GM19468 (cell line): Measurements from ENCODE around the gene TGFA.

ENCODE experiments used
- ATAC-seq: cut with Tn5 transposase; IDR thresholded peaks from one replicate; pipeline ENCODE4 v1.9.1; 2021; ENCODE audit warnings: mild to moderate bottlenecking, moderate library complexity, moderate number of reproducible peaks; ENCODE audit not compliant: unreplicated experiment; ENCODE audit errors: extremely low read depth

TGFA gene

DNA sequence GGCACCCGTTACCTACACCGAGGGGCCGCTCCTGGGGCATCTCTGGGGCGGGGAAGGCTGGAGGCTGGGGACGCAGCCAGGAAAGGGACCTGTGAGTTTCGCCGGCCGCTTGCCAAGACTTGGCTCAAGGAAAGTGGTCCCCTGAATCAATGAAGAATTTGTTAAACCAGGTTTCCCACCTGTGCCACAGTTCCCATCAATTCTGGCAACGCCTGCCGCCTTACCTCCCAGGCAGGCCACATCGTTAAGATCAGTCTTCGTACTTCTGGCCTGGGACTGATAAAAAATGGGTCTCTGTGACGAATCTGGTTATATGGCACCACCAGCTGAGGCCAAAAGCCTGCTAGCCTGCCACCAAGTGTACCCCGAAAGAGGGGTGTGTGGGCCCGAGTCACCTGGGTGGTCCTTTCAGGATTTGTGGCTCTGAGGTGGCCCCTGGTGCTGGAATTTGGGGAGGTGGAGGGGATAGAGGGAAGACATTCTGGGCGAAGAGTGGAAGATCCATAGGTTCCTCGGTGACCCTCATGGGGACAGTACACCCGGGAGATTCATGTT lies 789 bp upstream of the TGFA start:
- no peak for ATAC-seq

DNA sequence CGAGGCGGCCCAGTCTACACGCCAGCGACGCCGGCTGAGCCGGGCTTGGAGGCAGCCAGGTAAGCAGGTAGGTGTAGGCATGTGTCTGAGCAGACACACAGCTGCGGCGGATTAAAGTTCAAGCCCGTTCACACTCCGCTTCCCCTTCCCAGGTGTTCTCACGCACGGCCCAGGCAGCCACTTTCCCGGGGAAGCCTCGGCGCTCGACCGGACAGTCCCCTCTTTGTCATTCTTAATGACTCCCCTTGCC lies 367 bp downstream of the TGFA start:
- ATAC-seq = no peak

DNA sequence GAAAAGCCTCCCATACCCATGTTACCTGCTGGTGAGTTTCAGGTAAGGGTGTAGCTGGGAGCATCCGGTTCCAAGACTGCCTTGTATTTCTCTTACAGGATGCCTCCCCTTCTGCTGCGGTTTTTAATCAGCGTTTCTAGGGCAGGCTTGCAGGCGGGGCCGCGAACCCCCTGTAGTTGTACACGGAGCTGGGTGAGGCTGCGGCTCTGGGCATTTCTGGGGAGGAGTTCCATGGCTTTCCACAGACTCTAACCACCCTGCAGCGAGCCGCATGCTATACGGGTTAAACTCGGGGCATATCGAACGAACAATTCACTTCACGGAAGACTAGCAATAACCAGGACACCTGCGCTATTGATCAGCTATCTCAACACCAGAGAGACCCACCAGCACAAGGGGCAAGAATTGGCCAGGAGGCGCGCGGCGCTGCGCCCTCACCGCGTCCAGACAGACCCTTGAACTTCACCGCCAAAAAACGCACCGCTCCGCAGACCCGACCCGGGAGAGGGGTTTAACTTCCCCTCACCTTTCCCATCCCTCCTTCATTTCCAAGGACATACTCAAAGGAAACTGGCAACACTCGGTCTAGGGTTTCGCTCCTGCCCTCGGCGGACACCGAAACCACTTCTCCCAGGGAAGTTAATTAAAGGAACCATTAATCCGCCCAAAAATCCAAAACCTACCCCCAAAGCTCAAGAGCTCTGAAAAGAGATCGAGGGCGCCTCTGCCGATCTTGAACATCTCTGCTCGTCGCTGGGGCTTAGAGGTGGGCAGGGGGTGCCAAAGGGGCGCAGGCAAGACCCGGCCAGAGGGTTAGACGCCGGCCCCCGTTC lies 909 bp downstream of the TGFA start:
- ATAC-seq = no peak

DNA sequence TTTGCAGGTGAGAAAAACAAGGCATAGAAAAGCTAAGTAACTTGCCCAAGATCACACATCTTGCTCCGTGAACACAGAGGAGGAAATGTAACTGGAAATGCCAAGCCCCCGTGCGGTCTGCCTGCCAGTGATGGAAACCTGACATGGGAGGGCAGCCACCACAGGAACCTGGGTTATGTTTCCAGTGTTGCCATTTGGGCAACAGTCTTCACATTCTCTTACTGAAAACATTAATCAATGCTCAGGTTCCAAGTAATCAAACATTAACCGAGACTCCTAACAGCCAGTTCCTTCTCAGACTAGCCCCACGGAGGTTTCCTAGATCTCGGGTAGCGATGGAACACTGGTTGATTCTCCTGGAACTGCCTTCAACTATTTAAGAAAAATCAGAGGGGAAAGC lies 2.5 kb downstream of the TGFA start:
- no peak for ATAC-seq

GRCh38 chr2:70549962-70550361 lies 3.7 kb downstream of the TGFA start:
- ATAC-seq = no peak

DNA sequence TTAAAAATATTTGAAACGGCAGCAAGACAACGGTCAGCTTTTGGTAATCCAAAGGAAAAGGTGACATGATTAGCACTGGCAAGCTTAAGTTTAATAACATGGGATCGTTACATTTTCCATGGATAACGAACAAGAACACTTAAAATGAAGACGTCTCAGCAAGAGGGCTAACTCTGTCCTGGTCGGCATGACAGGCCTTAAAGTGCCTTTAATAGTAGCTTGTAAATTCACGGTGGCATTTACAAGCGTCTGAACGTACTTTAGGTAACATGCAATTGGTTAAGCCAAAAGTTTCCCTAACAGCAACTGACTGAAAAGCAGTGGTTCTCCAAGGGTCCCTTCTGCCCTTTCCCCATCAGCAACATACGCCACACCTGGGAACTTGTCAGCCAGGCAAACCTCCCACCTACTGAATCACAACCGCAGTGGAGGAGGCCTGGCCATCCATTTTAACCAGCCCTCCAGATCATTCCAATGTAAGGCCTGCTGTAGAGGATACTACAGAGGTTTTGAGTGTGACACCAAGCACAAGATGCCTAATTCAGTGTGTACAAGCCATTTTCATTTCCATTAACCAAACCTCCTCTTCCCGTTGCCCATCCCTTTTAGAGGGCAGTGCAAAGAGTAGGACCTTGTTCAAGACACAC lies 4.4 kb downstream of the TGFA start:
- ATAC-seq = no peak

DNA sequence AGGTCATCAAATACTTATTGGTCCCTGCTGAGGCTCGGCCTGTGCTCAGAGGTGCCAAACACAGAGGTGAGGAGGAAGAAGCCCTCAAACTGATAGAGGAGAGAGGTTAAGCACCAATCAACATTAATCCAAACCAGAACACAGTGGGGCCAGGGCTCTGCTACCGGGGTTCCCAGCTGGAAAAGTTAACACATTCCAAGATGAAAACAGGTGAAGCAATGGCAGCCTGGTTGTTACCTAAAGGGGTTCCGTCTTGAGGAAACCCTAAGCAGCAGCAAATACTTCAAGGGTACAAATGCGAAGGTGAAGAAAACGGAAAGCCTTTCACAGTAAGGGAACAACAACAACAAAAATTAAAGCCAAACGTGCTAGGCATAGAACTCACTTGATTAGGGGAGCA lies 5.4 kb downstream of the TGFA start:
- no peak for ATAC-seq

DNA sequence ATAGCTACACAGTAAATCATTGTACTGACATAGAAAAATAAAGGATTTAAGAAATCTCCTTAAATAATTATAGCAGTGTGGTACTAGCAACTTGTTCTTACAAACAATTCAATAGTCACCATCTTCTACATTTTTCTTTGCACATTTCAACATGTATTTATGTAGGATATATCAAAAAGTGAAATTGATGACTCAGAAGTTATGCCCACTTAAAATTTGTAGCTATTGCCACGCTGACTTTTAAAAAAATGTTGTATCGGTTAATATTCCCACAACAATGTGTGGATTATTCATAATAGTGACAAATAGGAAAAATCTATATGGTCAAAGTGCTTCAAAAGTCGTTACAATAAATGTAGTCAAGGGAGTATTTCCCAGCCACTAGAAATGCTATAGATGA lies 6.7 kb downstream of the TGFA start:
- ATAC-seq = no peak

DNA sequence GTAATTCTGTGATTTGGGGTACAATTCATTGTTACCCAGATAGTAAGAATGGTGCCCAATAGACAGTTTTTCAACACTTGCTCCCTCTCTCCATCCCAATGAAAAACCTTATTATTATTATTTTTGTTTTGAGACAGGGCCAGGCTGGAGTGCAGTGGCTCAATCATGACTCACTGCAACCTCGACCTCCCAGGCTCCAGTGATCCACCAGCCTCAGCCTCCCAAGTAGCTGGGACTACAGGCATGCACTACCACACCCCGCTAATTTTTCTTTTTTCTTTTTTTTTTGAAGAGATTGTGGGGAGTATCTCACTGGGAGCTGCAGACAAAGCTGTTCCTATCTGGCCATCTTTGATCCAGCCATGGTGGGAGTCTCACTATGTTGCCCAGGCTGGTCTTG lies 7.2 kb downstream of the TGFA start:
- no peak for ATAC-seq

DNA sequence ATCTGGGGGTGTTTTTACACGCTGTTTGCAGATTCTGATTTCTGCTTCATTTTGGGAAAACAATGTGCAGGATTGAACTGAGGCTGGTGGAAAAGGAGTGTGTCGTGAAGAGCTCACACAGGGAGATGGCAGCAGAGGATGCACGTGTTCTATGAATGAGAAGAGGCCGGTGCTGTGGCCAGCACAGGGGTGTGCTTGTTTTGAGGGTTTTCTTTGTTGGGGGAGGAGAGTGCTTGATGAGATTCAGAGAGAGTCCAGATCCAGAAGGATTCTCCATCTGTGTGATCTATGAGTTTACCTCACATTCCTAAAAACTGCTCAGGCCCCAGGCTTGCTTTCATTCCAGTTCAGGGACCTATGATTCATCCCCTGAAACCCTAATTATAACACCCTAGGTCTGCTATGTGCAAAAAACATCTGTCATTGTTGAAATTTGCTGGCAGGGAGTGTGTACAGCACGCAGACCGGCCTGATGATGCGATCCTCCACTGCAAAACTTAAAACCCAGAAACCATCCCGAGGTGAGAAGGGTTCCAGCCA lies 12.1 kb downstream of the TGFA start:
- ATAC-seq = no peak

- ATAC-seq = no peak
Measured at GRCh38 chr2:70537840-70538239, 15.8 kb downstream of the TGFA start.

GRCh38 chr2:70536517-70537055 lies 17.0 kb downstream of the TGFA start:
- ATAC-seq = no peak

GRCh38 chr2:70535573-70535972 lies 18.1 kb downstream of the TGFA start:
- no peak for ATAC-seq

- ATAC-seq = no peak
Measured at GRCh38 chr2:70534183-70534836, 19.3 kb downstream of the TGFA start.

DNA sequence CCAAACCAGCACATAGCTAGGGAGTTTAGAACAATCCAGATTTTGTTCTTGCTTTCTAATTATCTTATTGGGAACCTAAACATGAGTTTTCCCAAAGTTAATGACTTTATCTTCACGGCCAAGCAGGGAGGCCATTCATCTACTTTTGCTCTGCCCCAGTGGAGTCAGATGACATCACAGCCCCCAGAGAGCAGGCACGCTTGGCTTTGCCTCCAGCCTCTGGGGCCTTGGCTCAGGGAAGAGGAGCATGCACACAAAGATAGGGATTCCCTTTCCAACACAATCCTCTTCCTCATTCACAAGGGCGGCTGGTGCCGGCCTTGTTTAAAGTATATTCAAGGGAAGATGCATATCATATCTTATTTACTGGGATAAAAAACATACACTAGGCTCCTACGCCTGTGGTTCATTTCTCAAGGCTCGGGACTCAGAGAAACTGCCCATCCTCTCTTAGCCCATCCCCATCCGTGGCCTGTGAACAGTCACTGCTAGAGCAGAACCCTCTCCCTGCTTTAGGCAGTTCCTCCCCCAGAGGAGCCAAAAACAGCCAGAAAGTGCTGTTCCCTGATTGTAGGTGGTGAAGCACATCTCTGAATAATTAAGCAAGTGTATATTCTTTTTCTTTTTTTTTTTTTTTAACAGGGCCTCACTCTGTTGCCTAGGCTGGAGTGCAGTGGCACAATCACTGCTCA lies 21.2 kb downstream of the TGFA start:
- no peak for ATAC-seq

- no peak for ATAC-seq
Measured at GRCh38 chr2:70531419-70532086, 22.1 kb downstream of the TGFA start.

DNA sequence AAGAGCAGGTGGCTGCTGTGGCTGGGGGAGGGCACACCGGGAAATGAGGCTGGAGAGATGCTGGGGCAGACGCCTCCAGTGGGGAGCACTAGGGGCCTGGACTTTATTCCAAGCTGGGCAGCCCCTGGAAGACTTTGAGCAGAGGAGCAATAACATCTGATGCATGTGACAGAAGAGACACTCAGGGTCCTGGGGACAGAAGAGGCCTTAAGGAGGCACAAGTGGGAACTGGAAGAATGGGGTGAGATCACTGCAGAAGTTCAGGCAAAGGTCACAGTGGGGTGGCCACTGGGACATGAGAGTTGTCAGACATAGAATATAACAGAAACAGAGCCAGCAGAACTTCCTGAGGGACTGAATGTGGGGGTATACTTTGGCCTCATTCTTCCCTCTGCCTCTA lies 24.0 kb downstream of the TGFA start:
- ATAC-seq = no peak

- no peak for ATAC-seq
Measured at GRCh38 chr2:70528929-70529328, 24.7 kb downstream of the TGFA start.

DNA sequence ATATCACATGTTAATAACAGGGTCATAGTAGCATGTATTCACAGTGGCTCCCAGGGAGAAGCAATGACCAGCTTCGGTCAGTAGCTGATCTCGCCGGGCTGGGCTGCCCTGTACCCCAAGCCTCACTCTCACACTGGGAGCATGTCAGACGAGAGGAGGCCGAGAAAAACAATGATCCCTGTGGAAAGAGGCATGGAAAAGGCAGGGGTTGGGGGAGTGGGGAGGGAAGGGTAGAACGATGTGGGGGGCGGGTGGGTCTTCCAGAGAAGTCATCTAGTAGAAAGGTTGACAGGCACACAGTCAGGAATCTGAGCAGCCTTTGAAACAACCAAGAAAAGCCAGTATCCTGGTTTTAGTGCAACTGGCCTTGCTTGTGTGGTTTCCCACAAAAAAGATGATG lies 25.4 kb downstream of the TGFA start:
- no peak for ATAC-seq
